Measurements from ENCODE around the gene ITGA5.

DNA sequence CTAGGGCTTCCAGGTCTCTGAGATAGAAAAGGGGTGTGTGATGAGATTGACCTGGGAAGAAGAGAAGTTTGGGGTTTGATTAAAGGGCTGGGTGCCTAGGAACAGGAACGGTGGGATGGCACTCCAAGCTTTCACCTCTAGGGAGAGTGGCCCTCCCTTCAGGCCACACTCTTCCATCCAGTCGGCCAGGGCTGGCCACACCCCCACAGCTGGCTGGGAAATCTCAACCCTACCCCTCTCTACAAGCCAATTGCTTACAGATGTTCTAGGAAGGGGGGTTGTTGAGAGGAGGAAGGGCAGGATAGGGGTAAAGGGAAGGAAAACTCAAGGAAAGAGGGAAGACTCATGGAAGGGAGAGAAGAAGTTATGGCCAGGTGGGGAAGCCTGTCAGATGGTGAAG lies 6.6 kb upstream of the ITGA5 start:
- no peak for TF ChIP-seq ESRRA (CRISPR knock-in tag; IDR thresholded peaks at IDR 0.05; ENCODE audit: low read depth)
- no peak for TF ChIP-seq ZNF101 (CRISPR knock-in tag; IDR thresholded peaks at IDR 0.05; ENCODE audit: borderline replicate concordance, low read depth)
- TF ChIP-seq, protein P1, sequence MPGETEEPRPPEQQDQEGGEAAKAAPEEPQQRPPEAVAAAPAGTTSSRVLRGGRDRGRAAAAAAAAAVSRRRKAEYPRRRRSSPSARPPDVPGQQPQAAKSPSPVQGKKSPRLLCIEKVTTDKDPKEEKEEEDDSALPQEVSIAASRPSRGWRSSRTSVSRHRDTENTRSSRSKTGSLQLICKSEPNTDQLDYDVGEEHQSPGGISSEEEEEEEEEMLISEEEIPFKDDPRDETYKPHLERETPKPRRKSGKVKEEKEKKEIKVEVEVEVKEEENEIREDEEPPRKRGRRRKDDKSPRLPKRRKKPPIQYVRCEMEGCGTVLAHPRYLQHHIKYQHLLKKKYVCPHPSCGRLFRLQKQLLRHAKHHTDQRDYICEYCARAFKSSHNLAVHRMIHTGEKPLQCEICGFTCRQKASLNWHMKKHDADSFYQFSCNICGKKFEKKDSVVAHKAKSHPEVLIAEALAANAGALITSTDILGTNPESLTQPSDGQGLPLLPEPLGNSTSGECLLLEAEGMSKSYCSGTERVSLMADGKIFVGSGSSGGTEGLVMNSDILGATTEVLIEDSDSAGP (CRISPR knock-in tag; IDR thresholded peaks at IDR 0.05; ENCODE audit: borderline replicate concordance): no peak
- TF ChIP-seq BRCA1 (CRISPR knock-in tag; IDR thresholded peaks at IDR 0.05): no peak
- no peak for TF ChIP-seq ZBTB20 (CRISPR knock-in tag; IDR thresholded peaks at IDR 0.05; ENCODE audit: borderline replicate concordance, low read depth)
- TF ChIP-seq ZNF24 (IDR thresholded peaks at IDR 0.05): no peak
- TF ChIP-seq CCAR2 (optimal IDR thresholded peaks at IDR 0.05; ENCODE audit: low read depth, low read length): no peak
- TF ChIP-seq ZNF670 (CRISPR knock-in tag; IDR thresholded peaks at IDR 0.05; ENCODE audit: borderline replicate concordance): no peak
- no peak for TF ChIP-seq ZNF788 (CRISPR knock-in tag; IDR thresholded peaks at IDR 0.05; ENCODE audit: borderline replicate concordance)
- TF ChIP-seq, protein P2, sequence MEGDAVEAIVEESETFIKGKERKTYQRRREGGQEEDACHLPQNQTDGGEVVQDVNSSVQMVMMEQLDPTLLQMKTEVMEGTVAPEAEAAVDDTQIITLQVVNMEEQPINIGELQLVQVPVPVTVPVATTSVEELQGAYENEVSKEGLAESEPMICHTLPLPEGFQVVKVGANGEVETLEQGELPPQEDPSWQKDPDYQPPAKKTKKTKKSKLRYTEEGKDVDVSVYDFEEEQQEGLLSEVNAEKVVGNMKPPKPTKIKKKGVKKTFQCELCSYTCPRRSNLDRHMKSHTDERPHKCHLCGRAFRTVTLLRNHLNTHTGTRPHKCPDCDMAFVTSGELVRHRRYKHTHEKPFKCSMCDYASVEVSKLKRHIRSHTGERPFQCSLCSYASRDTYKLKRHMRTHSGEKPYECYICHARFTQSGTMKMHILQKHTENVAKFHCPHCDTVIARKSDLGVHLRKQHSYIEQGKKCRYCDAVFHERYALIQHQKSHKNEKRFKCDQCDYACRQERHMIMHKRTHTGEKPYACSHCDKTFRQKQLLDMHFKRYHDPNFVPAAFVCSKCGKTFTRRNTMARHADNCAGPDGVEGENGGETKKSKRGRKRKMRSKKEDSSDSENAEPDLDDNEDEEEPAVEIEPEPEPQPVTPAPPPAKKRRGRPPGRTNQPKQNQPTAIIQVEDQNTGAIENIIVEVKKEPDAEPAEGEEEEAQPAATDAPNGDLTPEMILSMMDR (CRISPR knock-in tag; IDR thresholded peaks at IDR 0.05): no peak
- TF ChIP-seq ZNF883 (CRISPR knock-in tag; IDR thresholded peaks at IDR 0.05; ENCODE audit: not compliant biosample characterization): no peak
